BLaER1 (cell line): ENCODE measurements around the gene FAM204A.

ENCODE experiments used
- H3K27ac ChIP-seq: shearing (Covaris generic); formaldehyde crosslinking; 2 replicates; pipeline ENCODE4 v1.8.1; 2022
- H3K27me3 ChIP-seq: shearing (Covaris generic); formaldehyde crosslinking; 2 replicates; pipeline ENCODE4 v1.8.1; 2022
- H3K36me3 ChIP-seq: shearing (Covaris generic); formaldehyde crosslinking; 2 replicates; pipeline ENCODE4 v1.8.1; 2022
- H3K4me1 ChIP-seq: shearing (Covaris generic); formaldehyde crosslinking; 2 replicates; pipeline ENCODE4 v1.8.1; 2022
- H3K4me2 ChIP-seq: shearing (Covaris generic); formaldehyde crosslinking; 2 replicates; pipeline ENCODE4 v1.8.1; 2022
- H3K4me3 ChIP-seq: shearing (Covaris generic); formaldehyde crosslinking; 2 replicates; pipeline ENCODE4 v1.8.1; 2022
- H3K9ac ChIP-seq: shearing (Covaris generic); formaldehyde crosslinking; 2 replicates; pipeline ENCODE4 v1.8.1; 2022
- H3K9me3 ChIP-seq: shearing (Covaris generic); formaldehyde crosslinking; 2 replicates; pipeline ENCODE4 v1.8.1; 2022
- H4K20me1 ChIP-seq: shearing (Covaris generic); formaldehyde crosslinking; 2 replicates; pipeline ENCODE4 v1.8.1; 2022
- Cebpa-rat ChIP-seq: shearing (Covaris generic); IDR thresholded peaks from 2 replicates; pipeline ENCODE4 v1.8.1; 2022

FAM204A gene

DNA sequence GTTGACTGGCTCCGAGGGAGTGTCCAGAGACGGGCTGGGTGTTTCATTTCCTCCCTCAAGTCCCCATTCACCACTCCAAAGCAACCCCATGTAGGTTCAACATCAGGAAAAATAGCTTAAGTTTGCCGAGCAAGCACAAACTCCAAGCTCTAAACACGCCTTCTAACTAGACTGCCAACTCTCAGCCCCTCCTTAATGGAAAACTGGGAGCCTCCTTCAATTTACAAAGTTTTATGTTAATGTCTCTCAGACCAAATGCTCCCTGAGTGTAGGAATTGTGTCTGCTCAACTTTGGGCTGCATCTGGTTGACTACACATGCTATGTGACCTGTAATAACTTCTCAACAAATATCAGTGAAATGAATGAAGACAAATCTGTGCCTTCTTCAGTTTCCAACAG lies 87.5 kb downstream of the FAM204A start:
- Histone ChIP-seq H3K4me3 (no peak overlapping the region), H3K27me3 (no peaks in the 10 kb centered on the region; the same call in 1 of the 2 replicates), H3K9me3 (no peaks in the 10 kb centered on the region), H3K27ac (no peak overlapping the region), H3K9ac (no peak overlapping the region), H3K36me3 (no peaks in the 10 kb centered on the region), H3K4me2 (no peak overlapping the region), H4K20me1 (no peaks in the 10 kb centered on the region), H3K4me1 (no peaks in the 10 kb centered on the region)
- no peak for TF ChIP-seq Cebpa-rat

DNA sequence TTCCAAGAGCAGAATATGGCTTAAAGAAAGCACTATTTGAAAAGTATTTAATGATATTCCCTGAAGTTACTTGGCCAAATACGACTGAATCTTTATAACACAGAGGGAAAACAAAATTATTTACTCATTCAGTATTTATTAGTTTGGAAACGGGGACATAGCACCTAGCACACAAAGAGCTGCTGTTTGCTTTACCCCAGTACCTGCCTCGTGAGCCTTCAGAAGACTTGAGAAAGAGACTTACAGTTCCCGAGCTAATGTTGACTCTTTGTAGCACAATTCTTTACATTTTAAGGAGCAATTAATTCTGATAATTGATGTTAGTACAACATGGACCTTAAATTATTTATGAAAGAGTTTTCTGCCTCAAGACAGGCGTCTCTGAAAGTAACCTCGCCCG lies 88.7 kb downstream of the FAM204A start:
- Histone ChIP-seq H3K36me3 (no peaks in the 10 kb centered on the region), H3K27me3 (no peaks in the 10 kb centered on the region; the same call in 1 of the 2 replicates)

DNA sequence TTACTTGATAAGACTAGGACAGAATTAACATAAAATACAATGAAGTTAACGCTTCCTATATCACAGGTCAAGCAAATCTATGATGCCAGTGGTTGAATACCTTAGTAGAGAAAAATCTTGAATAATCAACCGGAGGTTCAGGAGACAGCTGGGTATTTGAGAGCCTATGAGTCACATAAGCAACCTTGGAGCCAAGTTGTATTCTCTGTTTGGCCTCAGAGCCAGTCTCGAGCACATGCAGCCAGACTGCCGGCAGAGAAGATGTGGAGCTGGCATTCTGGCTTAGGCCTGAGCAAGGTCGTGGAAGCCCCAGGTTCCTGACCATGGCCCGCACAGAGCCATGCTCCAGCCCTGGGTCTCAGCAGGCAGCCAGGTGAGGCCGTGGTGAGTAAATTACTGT lies 90.3 kb downstream of the FAM204A start:
- Histone ChIP-seq H3K4me2 (no peak overlapping the region), H3K9ac (no peak overlapping the region), H3K4me3 (no peak overlapping the region), H3K27me3 (no peaks in the 10 kb centered on the region; the same call in 1 of the 2 replicates), H3K9me3 (no peaks in the 10 kb centered on the region), H3K27ac (no peak overlapping the region), H3K36me3 (no peaks in the 10 kb centered on the region), H3K4me1 (no peaks in the 10 kb centered on the region), H4K20me1 (no peaks in the 10 kb centered on the region)
- TF ChIP-seq Cebpa-rat, result no peak

More for the DNA sequence above, 88.7 kb downstream of the FAM204A start:
- Histone ChIP-seq H3K9ac (no peak overlapping the region), H3K4me1 (no peaks in the 10 kb centered on the region), H3K9me3 (no peaks in the 10 kb centered on the region), H3K27ac (no peak overlapping the region), H4K20me1 (no peaks in the 10 kb centered on the region), H3K4me3 (no peak overlapping the region), H3K4me2 (no peak overlapping the region)
- no peak for TF ChIP-seq Cebpa-rat

DNA sequence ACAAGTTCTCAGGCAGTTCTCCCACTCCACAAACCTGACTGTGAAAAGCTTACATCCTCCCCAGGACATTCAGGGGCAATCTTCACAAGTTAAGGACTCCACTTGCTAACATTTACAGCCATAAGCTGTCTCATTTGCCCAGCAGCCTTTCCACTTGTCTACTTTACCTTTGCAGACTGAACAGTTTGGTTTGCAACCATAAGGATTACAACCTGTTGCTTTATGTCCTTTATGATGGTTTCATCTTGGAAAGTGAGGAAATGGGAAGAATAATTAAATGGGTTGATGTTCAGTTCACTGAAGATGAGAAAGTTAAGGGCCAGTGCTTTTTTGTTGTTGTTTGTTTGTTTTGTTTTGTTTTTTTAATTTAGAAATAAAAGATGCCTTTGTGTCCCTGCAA lies 92.4 kb downstream of the FAM204A start:
- H3K27me3 ChIP-seq, result no peaks in the 10 kb centered on the region; the same call in 1 of the 2 replicates
- H3K27ac ChIP-seq, result no peak overlapping the region
- H3K4me2 ChIP-seq, result no peak overlapping the region
- H3K9ac ChIP-seq, result no peak overlapping the region
- TF ChIP-seq Cebpa-rat, result no peak
- H3K4me1 ChIP-seq, result no peaks in the 10 kb centered on the region
- no peaks in the 10 kb centered on the region for H3K36me3 ChIP-seq
- no peaks in the 10 kb centered on the region for H3K9me3 ChIP-seq
- no peak overlapping the region for H3K4me3 ChIP-seq
- H4K20me1 ChIP-seq, result no peaks in the 10 kb centered on the region
